Activated T-helper 9 cell treated with anti-CD3 and anti-CD28 coated beads, Interleukin-2, amount 50 U/mL, for 16 hours (primary cell): ENCODE measurements around the gene NME7.

Experiments
- DNase-seq: peaks from one replicate; pipeline ENCODE4 v3.0.0-alpha.2; 2020; ENCODE audit warnings: low read depth

NME7 gene

DNA sequence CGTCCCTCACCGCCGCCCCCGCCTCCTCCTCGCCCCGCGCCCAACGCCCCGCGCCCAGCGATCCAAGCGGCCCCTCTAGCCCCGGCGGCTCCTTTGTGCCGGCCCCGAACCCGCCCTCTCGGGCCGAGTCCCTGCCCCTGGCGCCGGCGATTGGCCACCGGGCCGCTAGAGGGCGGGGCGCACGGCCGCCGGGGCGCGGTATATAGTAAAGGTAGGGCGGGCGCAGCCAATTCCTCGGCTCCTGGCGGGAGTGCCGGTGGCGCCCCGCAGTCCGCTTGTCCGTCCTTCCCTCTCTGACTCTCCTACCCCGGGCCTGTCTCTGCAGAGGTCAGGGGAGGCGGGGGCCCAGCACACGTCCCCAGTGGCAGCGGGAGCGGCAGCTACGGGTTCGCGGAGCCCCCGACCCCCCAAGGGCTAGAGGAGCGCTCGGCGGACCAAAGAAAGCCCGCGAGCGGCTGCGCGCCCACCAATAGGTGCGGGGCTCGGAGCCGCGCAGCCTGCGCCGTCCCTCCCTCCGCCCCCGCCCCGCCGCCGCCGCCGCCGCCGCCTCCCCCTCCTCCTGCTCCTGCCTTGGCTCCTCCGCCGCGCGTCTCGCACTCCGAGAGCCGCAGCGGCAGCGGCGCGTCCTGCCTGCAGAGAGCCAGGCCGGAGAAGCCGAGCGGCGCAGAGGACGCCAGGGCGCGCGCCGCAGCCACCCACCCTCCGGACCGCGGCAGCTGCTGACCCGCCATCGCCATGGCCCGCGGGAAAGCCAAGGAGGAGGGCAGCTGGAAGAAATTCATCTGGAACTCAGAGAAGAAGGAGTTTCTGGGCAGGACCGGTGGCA is 261.3 kb downstream of the NME7 start, which contains the start of gene ATP1B1:
TSS of gene ATP1B1 (plus strand) at position 596 of the 826 bp plus-strand sequence. CDS start at position 736, 140 bp downstream.
- DNase-seq: peak; percentile 73

DNA sequence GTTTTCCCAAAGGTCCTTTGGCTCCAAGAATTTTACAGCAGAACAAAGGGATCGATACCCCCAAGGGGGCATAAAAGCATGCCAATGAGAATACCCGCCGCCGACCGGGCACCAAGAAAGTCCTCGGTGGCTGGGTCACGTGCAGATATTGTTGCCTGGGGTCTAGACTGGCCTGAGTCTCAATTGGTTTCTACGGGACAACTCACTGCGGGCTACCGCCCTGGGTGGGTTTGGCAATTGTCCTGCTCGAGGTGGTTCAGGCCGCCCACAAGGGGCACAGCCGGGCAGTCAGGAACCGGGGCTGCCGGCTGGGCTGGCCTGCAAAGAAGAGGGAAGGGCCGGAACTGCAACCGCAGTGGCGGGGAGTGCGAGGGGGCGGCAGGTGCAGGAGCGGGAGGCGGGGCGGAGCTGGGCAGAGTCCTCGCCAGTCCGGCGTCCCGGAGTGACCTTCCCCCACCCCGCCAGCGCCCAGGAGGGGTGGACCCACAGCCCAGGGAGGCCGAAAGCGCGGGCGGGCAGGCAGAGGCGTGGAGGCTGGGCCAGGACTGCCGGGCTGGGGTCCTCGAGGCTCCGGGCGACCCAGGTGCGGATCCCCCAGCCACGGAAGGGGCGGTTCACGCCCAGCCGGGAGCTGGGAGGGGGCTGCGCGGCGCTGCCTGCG is 262.0 kb downstream of the NME7 start:
- DNase-seq: peak; percentile 7

DNA sequence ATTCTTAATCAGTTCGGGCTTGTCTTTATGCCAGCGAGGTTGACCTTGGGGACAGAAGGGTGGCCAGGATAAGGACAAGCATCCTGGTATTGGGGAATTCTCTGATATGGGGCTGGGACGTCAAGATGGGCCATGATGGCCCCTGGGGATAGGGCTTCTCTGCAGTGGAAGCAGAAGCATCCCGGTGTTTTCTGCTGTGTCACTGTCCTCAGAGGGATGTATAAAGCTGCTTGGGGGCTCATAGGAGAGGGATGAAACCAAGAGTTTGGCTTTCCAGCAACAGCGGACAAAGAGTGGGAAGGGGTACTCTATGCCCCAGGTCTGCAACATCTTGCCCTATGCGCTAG is 262.5 kb downstream of the NME7 start:
- no peak for DNase-seq

DNA sequence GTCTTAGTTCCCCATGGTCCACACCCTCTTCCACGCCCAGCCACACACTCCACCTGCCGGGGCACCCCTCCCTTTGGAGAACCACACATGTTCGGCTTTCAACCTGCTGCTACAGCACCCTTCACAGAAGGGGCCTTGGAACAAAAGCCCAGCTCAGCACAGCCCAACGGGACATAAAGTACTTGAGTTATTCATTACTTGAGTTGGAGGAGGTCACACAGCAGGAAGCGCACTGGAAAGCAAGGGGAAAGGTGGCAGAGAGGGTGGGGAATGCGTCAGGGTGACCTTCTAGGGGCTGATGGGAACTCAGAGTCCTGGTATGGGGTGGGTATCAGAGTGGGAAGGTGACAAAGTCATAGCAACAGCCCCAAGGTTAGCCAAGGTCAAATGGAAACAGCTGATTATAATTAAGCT is 264.1 kb downstream of the NME7 start:
- no peak for DNase-seq

DNA sequence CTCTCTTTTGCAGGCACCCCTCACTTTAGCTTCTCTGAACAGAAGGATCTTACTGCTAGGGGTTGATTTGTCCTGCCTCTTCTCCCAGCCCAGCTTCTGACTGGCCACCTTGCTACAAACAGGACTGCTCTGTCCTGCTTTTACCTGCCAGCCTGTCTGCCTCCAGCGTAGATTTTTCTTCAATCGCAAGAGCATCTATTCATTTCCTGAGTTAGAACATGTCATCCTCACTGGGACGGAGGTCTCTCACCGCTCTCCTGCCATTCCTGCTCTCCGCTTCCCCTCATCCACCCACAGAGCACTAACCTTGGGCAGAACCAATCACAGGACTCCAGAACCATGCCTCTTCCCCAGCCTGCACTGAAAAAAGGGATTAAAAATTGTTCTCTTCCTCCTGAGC is 264.6 kb downstream of the NME7 start:
- DNase-seq: no peak

DNA sequence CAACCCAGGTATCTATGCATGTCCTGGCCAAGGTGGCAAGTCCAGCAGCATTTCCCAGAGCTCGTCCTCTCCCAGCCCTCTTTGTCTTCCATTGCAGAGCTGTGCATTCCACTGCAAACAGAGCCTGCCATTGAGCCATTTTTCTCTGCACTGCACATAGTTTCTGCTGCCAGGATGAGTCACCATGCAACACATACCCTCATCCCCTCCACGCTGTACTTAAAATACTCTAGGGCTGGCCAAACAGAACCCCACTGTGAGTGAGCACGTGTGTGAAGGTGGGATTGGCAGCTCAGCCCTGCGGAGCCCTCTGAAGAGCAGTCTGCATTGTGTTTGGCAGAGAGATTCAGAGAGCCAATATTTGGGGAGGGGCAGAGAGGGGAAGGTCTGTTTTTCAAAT is 265.0 kb downstream of the NME7 start:
- no peak for DNase-seq

DNA sequence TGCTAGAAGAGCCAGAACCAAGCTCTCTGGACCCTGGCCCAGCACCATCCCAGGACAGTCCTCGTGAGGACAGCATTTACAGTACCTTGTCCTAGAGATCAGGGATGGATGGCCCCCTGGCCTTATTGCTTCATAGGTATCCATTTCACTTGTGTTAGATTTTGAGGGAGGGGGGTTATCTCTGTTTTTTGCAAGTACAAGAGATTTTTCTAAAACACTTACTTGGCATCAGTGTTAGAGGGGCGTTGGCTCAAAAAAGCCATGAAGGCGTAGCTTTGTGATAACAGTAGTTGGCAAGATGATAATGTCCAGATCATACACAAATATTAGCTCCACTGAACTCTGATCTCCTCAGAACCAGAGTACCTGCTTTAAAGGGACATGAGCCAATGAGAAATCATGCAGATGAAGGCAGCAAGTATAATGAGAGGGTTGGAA is 266.9 kb downstream of the NME7 start:
- no peak for DNase-seq

DNA sequence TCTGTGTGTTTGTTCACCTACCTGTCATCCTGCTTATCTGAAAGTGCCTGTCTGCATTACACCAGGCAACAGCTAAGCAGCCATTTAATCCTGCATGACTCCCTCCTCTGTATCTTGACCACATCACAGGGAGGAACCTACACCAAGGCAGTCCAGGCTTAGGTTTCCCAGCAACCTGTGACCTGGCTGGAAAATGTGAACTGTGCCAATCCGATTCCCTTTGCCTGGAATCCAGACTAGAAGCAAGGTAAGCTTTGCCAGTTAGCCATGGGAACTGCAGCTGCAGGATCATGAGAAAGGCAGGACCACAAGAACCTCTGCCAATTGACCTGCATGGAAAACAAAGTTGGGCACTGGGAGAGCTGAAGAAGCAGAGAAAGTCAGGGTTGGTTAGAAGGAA is 267.4 kb downstream of the NME7 start:
- no peak for DNase-seq

DNA sequence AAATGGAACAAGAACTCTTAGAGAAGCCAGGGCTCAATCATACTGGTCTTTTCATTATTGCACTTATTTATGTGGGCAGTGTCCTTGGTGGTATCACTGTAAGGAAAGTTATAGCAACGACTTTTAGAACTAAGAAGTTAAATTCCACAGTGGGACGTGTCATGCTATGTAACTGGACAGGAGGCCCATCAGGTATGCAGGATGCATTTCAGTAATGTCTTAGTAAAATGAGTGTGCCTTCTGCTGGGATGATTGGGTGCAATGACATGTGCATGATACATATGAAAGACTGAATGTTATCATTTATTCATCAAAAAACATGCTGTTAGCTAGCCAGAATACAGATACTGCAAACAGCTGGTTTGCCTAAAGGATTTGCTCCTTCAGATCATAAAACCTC is 268.0 kb downstream of the NME7 start:
- no peak for DNase-seq

DNA sequence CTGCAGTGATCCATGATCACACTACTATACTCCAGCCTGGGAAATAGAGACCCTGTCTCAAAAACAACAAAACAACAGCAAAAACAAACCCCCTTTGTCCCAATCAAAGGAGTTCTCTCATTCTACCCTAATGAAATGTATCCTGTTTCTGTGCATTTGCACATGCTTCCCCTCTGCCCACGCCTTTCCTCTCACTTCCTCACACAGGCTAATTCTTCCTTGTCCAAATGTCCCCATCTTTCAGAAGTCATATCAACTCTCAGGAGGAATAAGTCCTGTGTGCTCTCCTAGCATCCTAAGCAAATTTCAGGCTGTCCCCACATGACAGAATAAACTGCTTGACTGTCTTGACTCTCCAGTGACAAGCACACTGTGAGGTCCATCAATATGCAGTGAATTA is 269.2 kb downstream of the NME7 start:
- no peak for DNase-seq

DNA sequence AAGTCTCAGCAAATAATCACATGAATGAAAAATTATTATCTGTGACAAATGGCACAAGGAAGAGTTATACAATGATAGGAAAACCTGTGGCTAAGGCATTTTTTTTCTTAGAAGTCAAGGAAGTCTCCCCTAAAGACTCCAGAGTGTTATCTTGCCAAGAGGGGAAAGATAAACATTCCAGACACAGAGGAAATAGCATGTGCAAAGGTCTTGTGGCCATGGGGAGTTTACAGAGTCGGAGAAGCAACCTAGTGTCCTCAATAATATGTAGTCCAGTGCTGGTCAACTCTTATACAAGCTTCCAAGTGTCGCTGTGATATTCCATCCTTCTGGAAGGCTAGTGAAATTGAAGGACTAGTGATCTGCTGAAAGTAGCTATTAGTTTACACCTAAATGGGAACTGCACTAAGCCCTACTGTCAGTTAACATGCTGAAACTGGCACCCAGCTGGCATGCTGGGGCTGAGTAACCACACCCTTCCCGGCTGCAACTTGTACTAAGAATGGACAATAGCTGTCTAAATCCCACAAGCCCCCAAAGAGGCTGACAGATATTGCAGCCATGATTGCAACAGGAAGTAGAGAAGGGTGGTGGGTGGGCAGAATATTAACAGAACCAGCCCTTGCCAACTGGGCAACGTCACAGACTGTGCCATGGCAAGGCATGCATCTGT is 272.6 kb downstream of the NME7 start:
- no peak for DNase-seq

DNA sequence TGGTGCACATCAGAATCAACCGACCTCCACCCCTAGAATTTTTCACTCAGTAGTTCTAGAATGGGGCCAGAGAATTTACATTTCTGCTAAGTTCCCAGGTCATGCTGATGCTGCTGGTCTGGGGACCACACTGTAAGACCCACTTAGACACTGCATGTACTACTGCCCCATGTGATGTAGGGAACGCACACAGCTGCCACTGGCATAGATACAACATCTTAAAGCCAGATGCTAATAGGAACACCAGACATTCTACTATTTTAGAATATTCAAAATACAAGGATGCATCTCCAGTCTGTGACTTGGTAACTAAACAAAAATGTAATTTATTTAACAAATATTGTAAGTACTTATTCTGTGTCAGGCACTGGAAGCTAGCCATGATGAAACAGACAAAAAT is 275.2 kb downstream of the NME7 start:
- DNase-seq: no peak

DNA sequence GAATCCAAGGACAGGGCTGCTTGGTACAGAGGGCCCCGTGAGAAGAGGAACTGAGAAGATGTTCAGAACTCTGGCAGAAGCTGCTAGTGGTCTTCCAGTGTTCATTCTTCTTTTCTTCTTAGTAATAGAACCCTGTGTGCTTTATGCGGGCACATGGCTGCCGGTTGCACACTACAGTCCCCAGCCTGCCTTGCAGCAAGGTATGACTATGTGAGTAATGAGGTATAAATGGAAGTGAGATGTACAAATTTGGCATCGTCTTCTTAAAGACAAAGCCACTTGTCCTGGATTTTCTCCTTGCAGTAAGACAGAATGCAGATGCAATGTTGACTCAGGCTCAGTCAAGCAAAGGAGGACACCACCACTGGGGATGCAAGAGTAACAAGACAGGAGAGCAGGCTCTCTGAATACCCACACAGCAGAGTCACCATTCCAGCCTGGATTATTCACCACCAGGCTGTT is 276.1 kb downstream of the NME7 start:
- DNase-seq: no peak

DNA sequence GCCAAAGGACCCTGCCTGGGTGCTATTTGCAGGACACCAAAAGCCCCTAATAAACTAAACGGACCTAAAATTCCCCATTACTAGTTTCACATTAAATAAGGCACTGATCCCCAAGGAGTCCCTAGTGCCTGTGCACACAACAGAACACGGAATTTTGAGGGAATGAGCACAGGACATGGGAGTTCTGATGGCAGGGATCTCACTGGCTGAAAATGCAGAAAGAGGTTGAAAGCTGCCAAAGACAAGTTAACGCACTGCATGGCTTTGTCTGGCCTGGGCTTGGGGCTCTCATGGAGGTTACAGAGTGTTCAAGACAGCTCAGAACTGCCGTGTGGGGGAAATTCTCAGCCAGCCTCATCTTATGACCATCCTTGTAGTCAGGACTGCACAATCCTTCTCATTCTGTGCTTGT is 276.7 kb downstream of the NME7 start:
- DNase-seq: no peak

DNA sequence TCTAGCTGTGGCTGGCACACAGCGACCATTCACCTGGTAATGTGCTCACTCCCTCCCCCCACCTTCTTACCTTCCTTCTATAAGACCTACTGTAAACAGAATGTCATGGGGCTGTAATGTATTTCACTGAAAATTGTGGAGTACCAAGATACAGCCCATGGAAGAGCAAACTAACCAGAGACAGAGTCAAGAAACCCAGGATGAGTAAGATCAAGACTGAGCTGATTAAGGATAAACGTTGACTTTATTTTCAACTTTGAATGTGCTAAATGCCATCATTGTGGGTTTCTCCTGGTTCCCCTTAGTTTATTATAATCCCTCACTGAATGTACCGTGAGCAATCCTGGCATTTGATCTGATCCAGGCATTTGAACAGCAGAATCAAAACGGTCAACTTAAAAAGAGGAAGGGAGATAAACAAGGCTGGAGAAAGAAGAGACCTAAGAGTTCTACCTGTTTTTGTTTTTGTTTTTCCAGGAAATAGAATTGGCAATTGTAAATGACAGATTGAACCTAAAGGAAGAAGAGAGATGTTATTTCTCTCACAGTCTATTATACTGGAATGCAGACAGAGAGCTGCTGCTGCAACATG is 277.2 kb downstream of the NME7 start:
- DNase-seq: no peak

DNA sequence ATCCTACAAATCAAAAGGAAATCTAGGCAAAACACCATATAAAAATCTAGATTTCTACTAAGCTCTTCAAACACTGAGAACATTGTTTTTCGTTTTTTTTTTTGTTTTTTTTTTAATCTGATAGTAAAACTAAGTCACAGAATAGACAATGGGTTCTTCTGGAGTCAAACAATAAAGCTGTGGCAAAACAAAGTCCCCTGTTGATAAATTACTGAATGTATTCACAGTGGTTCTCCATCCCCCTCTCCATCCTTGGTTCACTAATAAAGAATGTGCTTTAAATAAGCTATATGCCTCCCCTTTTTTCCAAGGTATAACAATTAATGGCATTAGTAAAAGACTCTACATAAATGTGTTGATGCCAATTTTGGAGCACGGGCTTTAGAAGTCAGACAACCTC is 277.8 kb downstream of the NME7 start:
- DNase-seq: no peak

DNA sequence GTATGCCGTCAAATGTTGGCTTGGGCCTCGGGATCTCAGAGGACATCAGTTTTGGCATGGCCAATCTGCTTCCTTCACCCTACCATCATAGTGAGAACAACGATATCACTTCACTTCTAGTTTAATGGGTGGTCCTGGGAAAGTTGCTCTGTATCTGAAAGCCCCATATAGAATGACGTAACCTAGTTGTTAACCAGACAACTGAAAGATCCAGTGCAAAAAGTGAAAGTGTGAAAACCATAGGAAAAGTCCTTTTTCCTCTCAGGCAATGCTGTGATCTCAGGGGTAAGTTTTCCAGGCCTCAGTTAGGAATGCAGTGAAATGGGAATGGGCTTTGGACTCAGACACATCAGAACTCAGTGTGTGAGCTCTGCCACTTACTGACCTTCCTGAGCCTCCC is 279.7 kb downstream of the NME7 start:
- DNase-seq: no peak

DNA sequence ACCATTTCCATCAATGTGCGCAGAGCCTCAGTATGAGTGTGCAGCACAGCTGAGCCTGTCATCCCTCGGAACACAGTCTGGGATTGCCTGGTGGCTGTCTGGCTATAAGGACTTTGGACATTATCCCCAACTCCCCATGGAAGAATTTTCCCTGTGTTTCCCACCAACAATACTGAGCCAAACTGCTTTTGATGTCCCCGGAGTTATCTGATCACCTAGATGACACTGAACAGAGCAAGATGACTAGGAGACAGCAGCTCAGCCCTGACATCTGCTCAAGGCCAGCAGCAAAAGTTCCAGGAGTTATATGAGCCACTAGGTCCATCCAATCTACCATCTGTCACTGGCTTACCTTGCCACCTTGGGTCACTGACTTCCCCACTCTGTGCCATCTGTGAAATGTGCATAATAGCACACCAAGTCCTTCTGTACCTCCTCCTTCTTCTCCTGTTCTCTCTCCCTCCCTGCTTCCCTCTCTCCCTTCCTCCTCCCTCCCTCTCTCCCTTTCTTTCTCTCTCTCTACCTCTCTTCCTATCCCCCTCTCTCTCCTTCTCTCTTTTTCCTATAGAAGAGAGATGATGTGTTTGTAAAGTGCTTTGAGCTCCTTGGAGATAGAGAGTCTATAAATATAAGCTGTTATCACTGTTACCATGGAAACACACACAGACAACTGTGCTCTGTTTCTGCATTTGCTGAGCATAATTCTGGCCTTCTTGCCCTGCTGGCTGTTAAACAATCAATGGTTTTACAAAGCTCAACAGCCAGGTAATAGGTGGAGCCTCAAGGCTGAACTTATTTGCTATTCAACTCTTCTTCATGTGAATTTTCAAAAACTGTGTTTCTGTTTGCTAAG is 280.8 kb downstream of the NME7 start:
- no peak for DNase-seq

DNA sequence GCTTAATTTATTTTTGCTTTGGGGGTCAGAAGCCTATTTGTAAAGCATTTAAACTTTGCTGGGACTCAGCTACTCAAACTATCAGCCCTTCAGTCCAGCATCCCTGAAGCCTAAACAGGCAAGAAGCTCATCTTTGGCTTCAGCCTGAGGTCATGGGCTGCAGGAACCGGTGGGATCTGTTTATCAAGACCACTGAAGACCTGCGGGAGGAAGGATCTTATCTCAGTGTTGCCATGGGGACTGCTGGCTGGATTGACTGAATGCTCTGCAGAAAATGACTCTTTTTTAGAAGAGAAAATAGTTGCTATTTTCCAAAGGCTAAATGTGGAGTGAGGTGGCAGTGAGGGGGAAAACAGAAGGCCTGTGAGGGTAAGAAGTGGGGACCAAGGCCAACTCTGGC is 281.7 kb downstream of the NME7 start:
- DNase-seq: no peak
